Colonic mucosa (tissue), 4 donors: ENCODE results near the gene SRCIN1. TPM values are rescaled to one million over a fixed set of nuclear protein-coding genes. Genes with fewer than 3 reads are reported as not detected.

Experiments used
- DNase-seq: peaks from one replicate; pipeline ENCODE4 v3.0.0-alpha.2; 2020
- H3K27ac ChIP-seq: fragments of 200-600 bp; one replicate; pipeline ENCODE4 v1.8.0; 2021
- H3K27me3 ChIP-seq: fragments of 200-600 bp; one replicate; pipeline ENCODE4 v1.8.0; 2021
- H3K36me3 ChIP-seq: fragments of 200-600 bp; one replicate; pipeline ENCODE4 v1.8.0; 2021
- H3K4me1 ChIP-seq: fragments of 200-600 bp; one replicate; pipeline ENCODE4 v1.8.0; 2021; ENCODE audit warnings: mild to moderate bottlenecking
- H3K4me3 ChIP-seq: fragments of 200-600 bp; one replicate; pipeline ENCODE4 v1.8.0; 2021
- H3K9ac ChIP-seq, 2 donors: one replicate each; pipeline ENCODE4 v1.7.0; 2013; ENCODE audit warnings: control low read depth in 2 of 2, low read depth in 2 of 2, low read length in 2 of 2
- H3K9me3 ChIP-seq: fragments of 200-600 bp; one replicate; pipeline ENCODE4 v1.8.0; 2021
- CTCF ChIP-seq: fragments of 200-600 bp; IDR thresholded peaks from one replicate; pipeline ENCODE4 v1.8.0; 2022; ENCODE audit warnings: antibody characterized with exemption, mild to moderate bottlenecking
- intact Hi-C: fragments of 100-400 bp; cut with DNase I; formaldehyde crosslinking; loops from one replicate; pipeline ENCODE4 v1.14.1; 2022
- total RNA-seq, 2 donors: library from RNA; stranded (reverse); fragmentation: NEBNext Ultra II Directional in 1 of 2; extraction: Animal tissue kit (Norgen Biotek cat#: 25700) in 1 of 2; gene quantifications; one replicate each; pipeline ENCODE4 v1.2.1, GENCODE V29; 2021
- donor health status: healthy.
- donor health status: DM: no; HTN: no; CAD: no.
- donor health status: DM: no; HTN: no; CAD: no.

SRCIN1 gene
- total RNA-seq, 2 donors from 2014 or later, result 1.1 to 4.2 TPM

GRCh38 chr17:38574712-38575111, 31.0 kb downstream of the SRCIN1 start:
- Histone ChIP-seq H3K27ac (no peak overlapping the region), H3K36me3 (no peaks in the 10 kb centered on the region), H3K9me3 (no peaks in the 10 kb centered on the region), H3K9ac (no peak overlapping the region), H3K27me3 (peaks cover 50% of the 10 kb centered on the region), H3K4me3 (no peak overlapping the region), H3K4me1 (no peaks in the 10 kb centered on the region)
- TF ChIP-seq CTCF, result no peak
- intact Hi-C loops, result no loop called here
- no peak for DNase-seq

- H3K4me3 ChIP-seq, result no peak overlapping the region
- DNase-seq, result no peak
- peaks cover 34% of the 10 kb centered on the region for H3K27me3 ChIP-seq
- no peak for TF ChIP-seq CTCF
- no peak overlapping the region for H3K9ac ChIP-seq
- intact Hi-C loops, result no loop called here
- H3K4me1 ChIP-seq, result no peaks in the 10 kb centered on the region
- no peak overlapping the region for H3K27ac ChIP-seq
- no peaks in the 10 kb centered on the region for H3K9me3 ChIP-seq
- no peaks in the 10 kb centered on the region for H3K36me3 ChIP-seq
These were observed 32.9 kb downstream of the SRCIN1 start for GRCh38 chr17:38572669-38573365.

GRCh38 chr17:38571833-38572668, 33.7 kb downstream of the SRCIN1 start:
- intact Hi-C loops, result no loop called here
- Histone ChIP-seq H3K27ac (no peak overlapping the region), H3K27me3 (peaks cover 30% of the 10 kb centered on the region), H3K4me1 (no peaks in the 10 kb centered on the region), H3K36me3 (no peaks in the 10 kb centered on the region), H3K9ac (no peak overlapping the region), H3K9me3 (no peaks in the 10 kb centered on the region), H3K4me3 (no peak overlapping the region)
- no peak for DNase-seq
- TF ChIP-seq CTCF, result no peak

GRCh38 chr17:38569701-38570512, 35.8 kb downstream of the SRCIN1 start:
- intact Hi-C loops, result no loop called here
- Histone ChIP-seq H3K4me3 (no peak overlapping the region), H3K36me3 (no peaks in the 10 kb centered on the region), H3K4me1 (no peaks in the 10 kb centered on the region), H3K9me3 (no peaks in the 10 kb centered on the region), H3K9ac (no peak overlapping the region), H3K27me3 (peaks cover 38% of the 10 kb centered on the region), H3K27ac (no peak overlapping the region)
- TF ChIP-seq CTCF, result no peak
- DNase-seq, result no peak

- no peak for TF ChIP-seq CTCF
- Histone ChIP-seq H3K4me1 (no peaks in the 10 kb centered on the region), H3K9ac (no peak overlapping the region), H3K4me3 (no peak overlapping the region), H3K36me3 (no peaks in the 10 kb centered on the region), H3K9me3 (no peaks in the 10 kb centered on the region), H3K27me3 (peaks cover 37% of the 10 kb centered on the region), H3K27ac (no peak overlapping the region)
- intact Hi-C loops, result no loop called here
- DNase-seq, result no peak
These were observed 36.8 kb downstream of the SRCIN1 start for GRCh38 chr17:38568845-38569510.
